HG02642 (cell line): ENCODE measurements around the gene SSNA1.

Experiments
- ATAC-seq: cut with Tn5 transposase; IDR thresholded peaks from one replicate; pipeline ENCODE4 v1.9.1; 2021; ENCODE audit warnings: mild to moderate bottlenecking; ENCODE audit not compliant: unreplicated experiment, poor library complexity

SSNA1 gene

DNA sequence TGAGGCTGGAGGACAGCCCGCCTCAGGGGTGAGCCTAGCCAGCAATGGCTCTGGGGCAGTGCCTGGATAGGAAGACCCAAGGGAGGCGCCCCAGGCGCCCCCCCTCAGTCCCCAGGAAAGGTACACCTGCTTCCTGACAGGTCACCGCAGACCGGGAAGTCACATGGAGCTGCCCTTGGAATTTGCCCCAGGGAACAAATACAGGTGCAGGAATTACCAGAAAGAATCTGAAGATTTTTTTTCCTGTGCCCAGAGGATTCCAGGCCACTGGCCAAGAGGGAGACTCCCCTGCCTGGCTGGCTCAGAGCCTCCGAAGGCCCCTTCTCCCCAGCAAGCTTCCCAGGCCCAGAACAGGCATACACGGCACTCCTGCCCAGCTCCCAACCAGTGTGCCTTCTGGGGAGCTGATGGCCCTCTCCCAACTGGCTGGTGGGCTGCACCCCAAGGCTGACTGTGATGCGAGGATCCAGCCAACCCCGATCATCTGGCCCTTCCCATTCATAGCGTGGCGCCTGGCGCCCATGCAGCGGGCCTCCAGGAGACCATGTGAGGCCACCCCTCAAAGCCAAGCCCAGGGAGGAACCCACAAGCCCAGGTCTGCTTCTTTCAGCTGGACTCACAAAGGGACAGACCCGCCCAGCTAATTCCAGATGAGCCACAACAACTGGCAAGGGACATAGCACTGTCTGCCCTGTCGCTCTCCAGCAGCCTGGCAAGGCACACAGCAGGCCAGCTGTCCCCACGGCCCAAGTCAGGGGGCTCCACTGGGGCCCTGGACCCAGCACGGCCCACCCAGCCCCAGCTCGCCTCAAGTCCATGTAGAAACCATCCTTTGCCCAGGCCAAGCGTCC lies 9.8 kb downstream of the SSNA1 start:
- no peak for ATAC-seq

- no peak for ATAC-seq
Observed at GRCh38 chr9:137198902-137199283, 10.4 kb downstream of the SSNA1 start.

- no peak for ATAC-seq
Observed at GRCh38 chr9:137199411-137200121, 11.1 kb downstream of the SSNA1 start.

- ATAC-seq: peak; percentile 90
Observed at GRCh38 chr9:137200311-137201204, 12.1 kb downstream of the SSNA1 start, which contains the start of gene TPRN. TPRN (minus strand) TSS chr9:137200741; CDS start chr9:137200711, 30 bp downstream.

- no peak for ATAC-seq
Observed at GRCh38 chr9:137201205-137201868, 12.9 kb downstream of the SSNA1 start.

DNA sequence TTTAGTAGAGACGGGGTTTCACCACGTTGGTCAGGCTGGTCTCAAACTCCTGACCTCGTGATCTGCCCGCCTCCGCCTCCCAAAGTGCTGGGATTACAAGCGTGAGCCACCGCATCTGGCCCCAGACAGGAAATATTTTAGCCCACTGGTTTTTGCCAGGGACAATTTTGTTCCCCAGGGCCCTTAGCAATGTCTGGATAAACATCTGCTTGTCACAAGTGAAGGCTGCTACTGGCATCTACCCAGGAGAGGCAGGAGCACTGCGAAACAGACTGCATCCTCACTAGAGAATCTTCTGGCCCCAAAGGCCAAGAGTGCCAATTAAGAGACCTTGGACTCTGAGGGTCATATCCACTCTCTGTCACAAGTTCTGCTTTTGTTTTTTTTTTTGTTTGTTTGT lies 14.5 kb downstream of the SSNA1 start:
- no peak for ATAC-seq

- ATAC-seq: no peak
Observed at GRCh38 chr9:137204731-137205125, 16.3 kb downstream of the SSNA1 start.

DNA sequence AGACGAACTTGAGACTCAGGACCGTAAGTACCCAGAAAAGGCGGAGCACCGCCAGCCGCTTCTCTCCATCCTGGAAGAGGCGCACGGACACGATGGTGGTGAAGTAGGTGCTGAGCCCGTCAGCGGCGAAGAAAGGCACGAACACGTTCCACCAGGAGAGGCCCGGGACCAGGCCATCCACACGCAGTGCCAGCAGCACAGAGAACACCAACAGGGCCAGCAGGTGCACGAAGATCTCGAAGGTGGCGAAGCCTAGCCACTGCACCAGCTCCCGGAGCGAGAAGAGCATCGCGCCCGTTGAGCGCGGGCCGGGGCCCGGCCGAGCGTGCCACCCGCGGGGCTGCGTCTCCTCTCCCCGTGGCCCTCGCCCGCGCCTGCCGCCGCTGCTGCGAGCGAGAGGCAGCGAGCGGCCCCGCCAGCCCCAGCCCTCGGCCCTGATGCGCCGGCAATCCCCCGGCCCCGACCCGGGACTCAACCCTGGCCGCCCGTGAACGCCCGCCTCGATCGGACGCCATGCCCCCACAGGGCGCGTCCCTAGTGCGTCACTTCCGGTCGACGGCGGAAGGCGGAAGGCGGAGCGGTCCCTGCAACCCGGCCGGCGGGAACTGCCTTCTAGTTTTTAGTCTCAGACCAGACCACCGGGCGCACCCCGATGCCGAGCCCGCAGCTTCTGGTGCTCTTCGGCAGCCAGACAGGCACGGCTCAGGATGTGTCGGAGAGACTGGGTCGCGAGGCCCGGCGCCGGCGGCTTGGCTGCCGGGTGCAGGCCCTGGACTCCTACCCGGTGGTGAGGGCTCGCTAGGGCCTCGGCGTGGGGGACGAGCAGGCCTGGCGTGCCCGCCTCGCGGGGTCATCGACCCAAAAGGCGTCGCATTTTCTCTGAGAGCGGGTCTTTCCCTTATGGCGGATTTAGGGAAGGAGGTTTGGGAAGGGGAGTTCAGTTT lies 16.9 kb downstream of the SSNA1 start, which contains the start of the genes NDOR1 and TMEM203:
NDOR1 (plus strand) TSS at position 575 of the 944 bp plus-strand sequence; CDS start at position 653, 78 bp downstream.
TMEM203 (minus strand) TSS at position 523 of the 944 bp plus-strand sequence; CDS start at position 289, 234 bp downstream.
- peak; percentile 52 for ATAC-seq

GRCh38 chr9:137206602-137207001 lies 18.1 kb downstream of the SSNA1 start:
- no peak for ATAC-seq

DNA sequence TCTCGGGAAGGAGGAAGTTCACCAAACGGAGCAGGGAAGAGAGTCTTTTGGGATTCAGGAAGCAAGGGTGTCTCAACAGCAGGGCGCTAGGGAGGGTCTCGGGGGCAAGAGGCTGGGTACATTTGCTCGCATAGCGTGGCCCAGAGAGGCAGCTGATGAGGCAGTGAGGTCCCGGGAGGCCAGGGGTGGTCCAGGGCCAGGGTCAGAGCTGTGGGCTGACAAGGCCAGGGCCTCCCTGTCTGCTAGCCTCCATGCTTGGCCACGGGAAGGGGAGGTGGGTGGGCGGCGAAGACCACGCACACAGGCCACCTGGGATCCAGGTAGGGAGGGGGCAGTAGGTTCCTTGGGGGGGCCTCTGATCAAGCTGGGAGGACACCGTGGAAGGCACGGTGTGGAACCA lies 23.1 kb downstream of the SSNA1 start:
- ATAC-seq: no peak

- no peak for ATAC-seq
Observed at GRCh38 chr9:137212520-137212919, 24.0 kb downstream of the SSNA1 start.

DNA sequence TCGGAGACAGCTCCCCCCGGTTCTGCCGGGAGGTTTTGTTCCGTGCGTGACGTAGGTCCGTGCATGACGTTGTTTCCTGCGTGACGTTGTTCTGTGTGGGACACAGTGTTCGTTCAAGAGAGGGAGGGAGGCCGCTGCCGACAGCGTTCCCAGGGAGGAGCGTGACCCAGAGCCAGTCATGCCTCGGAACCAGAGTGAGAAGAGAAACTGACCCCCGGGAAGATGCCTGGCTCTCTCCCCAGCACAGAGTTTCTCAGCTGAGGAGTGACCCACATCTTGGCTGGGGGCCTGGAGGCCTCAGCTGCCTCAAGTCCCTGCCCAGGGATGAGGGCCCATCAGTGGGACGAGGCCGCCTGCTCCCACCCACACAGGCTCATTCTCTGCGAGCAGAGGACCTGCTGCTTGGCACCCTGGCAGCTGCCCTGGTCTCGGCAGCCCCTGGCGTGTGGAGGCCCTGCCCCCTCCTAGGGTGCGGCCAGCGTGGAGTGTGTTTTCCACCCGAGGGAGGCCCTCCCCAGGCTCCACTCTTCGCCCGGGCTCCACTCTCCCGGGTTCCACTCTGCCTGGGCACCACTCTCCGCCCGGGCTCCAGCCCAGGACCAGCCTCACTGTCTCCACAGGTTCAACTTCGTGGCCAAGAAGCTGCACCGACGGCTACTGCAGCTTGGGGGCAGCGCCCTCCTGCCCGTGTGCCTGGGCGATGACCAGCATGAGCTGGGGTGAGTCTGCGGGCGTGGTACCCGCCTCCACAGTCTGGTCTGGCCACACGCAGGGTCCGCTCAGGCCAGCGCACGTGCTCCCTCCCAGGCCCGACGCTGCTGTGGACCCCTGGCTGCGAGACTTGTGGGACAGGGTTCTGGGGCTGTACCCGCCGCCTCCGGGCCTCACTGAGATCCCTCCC lies 24.9 kb downstream of the SSNA1 start:
- ATAC-seq: no peak

- ATAC-seq: no peak
Observed at GRCh38 chr9:137214620-137215019, 26.1 kb downstream of the SSNA1 start.

DNA sequence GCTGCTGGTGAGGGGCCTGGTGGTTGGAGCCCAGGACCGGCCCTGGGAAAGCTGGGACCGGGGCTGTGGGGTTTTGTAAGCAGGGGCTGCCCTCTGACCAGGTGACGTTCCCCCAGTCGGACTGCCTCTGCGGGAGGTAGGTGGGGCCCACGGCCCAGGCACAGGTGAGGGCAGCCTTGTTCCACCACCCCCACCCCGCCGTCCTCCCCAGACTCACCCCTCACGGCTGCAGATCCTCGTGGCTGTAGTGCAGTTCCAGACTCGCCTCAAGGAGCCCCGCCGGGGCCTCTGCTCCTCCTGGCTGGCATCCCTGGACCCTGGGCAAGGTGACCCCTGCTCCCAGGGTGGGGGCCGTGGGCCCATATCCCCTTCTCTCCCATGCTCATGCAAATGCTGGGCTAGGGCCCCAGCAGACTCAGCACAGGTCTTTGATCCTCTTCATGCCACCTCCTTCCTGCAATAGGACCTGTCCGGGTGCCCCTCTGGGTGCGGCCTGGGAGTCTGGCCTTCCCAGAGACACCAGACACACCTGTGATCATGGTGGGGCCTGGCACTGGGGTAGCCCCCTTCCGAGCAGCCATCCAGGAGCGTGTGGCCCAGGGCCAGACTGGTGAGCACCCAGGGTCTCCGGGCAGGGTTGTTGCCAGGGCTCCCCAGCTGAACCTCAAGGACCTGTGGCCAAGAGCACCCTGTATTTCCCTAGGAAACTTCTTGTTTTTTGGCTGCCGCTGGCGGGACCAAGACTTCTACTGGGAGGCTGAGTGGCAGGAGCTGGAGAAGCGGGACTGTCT lies 26.9 kb downstream of the SSNA1 start:
- ATAC-seq: no peak

GRCh38 chr9:137216188-137216965 lies 27.9 kb downstream of the SSNA1 start:
- no peak for ATAC-seq
